Liver (tissue), 9 donors: ENCODE measurements around the gene ATP5F1B. TPM values are rescaled to one million over a fixed set of nuclear protein-coding genes. Genes with fewer than 3 reads are reported as not detected.

Experiments
- DNase-seq: peaks from one replicate; pipeline ENCODE4 v3.0.0-alpha.2; 2017; ENCODE audit warnings: low spot score
- H3K27ac ChIP-seq, 2 donors: one replicate each; pipeline ENCODE4 v1.7.0; 2013; ENCODE audit warnings: inconsistent platforms in 2 of 2, low read length in 2 of 2, control low read depth in 1 of 2, low read depth in 1 of 2, mild to moderate bottlenecking in 1 of 2
- H3K27me3 ChIP-seq, 4 donors: one replicate each; pipeline versions ENCODE4 v1.6.1 to v1.7.0; 2013; ENCODE audit warnings: low read length in 3 of 4, inconsistent platforms in 1 of 4, mild to moderate bottlenecking in 1 of 4, moderate library complexity in 1 of 4; ENCODE audit not compliant: control insufficient read depth in 4 of 4, insufficient read depth in 4 of 4
- H3K36me3 ChIP-seq, 4 donors: one replicate each; pipeline versions ENCODE4 v1.6.1 to v1.7.0; 2013; ENCODE audit warnings: low read length in 3 of 4, mild to moderate bottlenecking in 3 of 4, low read depth in 1 of 4, moderate library complexity in 1 of 4; ENCODE audit not compliant: control insufficient read depth in 4 of 4, insufficient read depth in 3 of 4
- H3K4me1 ChIP-seq, 4 donors: one replicate each; pipeline versions ENCODE4 v1.6.1 to v1.7.0; 2013; ENCODE audit warnings: low read length in 3 of 4, mild to moderate bottlenecking in 3 of 4, moderate library complexity in 1 of 4; ENCODE audit not compliant: control insufficient read depth in 4 of 4, insufficient read depth in 4 of 4
- H3K4me3 ChIP-seq, 3 donors: one replicate each; pipeline versions ENCODE4 v1.6.1 to v1.7.0; 2013; ENCODE audit warnings: low read length in 3 of 3, control low read depth in 1 of 3, low read depth in 1 of 3, mild to moderate bottlenecking in 1 of 3
- H3K9ac ChIP-seq, 2 donors: one replicate each; pipeline ENCODE4 v1.7.0; 2013; ENCODE audit warnings: low read length in 2 of 2, mild to moderate bottlenecking in 2 of 2, moderate library complexity in 2 of 2, control low read depth in 1 of 2, low read depth in 1 of 2
- H3K9me3 ChIP-seq, 4 donors: one replicate each; pipeline versions ENCODE4 v1.6.1 to v1.7.0; 2013; ENCODE audit warnings: low read length in 3 of 4; ENCODE audit not compliant: control insufficient read depth in 4 of 4
- EGR1 ChIP-seq, 2 donors: IDR thresholded peaks; 2 replicates each; pipeline ENCODE4 v1.6.1; 2016 to 2018; ENCODE audit warnings: antibody characterized with exemption in 2 of 2, low read depth in 2 of 2
- FOXA1 ChIP-seq: IDR thresholded peaks from 2 replicates; pipeline ENCODE4 v1.6.1; 2016; ENCODE audit warnings: antibody characterized with exemption
- FOXA2 ChIP-seq: IDR thresholded peaks from 2 replicates; pipeline ENCODE4 v1.6.1; 2016; ENCODE audit warnings: antibody characterized with exemption
- GABPA ChIP-seq, 2 donors: IDR thresholded peaks in 1 of 2; conservative IDR thresholded peaks in 1 of 2; 2 replicates each; pipeline ENCODE4 v1.6.1; 2016; ENCODE audit warnings: antibody characterized with exemption in 2 of 2, mild to moderate bottlenecking in 1 of 2, moderate library complexity in 1 of 2
- HNF4A ChIP-seq, 2 donors: conservative IDR thresholded peaks; 2 replicates each; pipeline ENCODE4 v1.6.1; 2016; ENCODE audit warnings: antibody characterized with exemption in 2 of 2, mild to moderate bottlenecking in 2 of 2
- HNF4G ChIP-seq: IDR thresholded peaks from 2 replicates; pipeline ENCODE4 v1.6.1; 2016; ENCODE audit warnings: antibody characterized with exemption
- JUND ChIP-seq, 2 donors: IDR thresholded peaks; 2 replicates each; pipeline ENCODE4 v1.6.1; 2016; ENCODE audit warnings: antibody characterized with exemption in 2 of 2
- NR2F2 ChIP-seq: IDR thresholded peaks from 2 replicates; pipeline ENCODE4 v1.6.1; 2016; ENCODE audit warnings: antibody characterized with exemption
- RAD21 ChIP-seq, 2 donors: IDR thresholded peaks; 2 replicates each; pipeline ENCODE4 v1.6.1; 2016; ENCODE audit warnings: antibody characterized with exemption in 2 of 2, mild to moderate bottlenecking in 2 of 2
- RXRA ChIP-seq, 2 donors: IDR thresholded peaks; 2 replicates each; pipeline ENCODE4 v1.6.1; 2017 to 2018; ENCODE audit warnings: antibody characterized with exemption in 2 of 2, mild to moderate bottlenecking in 1 of 2
- TAF1 ChIP-seq: conservative IDR thresholded peaks from 2 replicates; pipeline ENCODE4 v1.6.1; 2016; ENCODE audit warnings: antibody characterized with exemption, mild to moderate bottlenecking
- YY1 ChIP-seq: IDR thresholded peaks from 2 replicates; pipeline ENCODE4 v1.6.1; 2016; ENCODE audit warnings: antibody characterized with exemption, mild to moderate bottlenecking
- WGBS: extraction: QIAGEN DNeasy Blood & Tissue Kit; methylation state at CpG from one replicate; pipeline ENCODE4 v1.1.7; 2013; 5-methylcytosine and 5-hydroxymethylcytosine counted together
- polyA plus RNA-seq, 2 donors: library from polyadenylated mRNA; stranded (reverse) in 1 of 2; unstranded in 1 of 2; fragments of 200-250 nt in 1 of 2; fragments of >200 nt in 1 of 2; fragmentation: Nextera tagmentation in 1 of 2; extraction: Ambion mirVana in 1 of 2; gene quantifications; one replicate each; pipeline versions ENCODE4 v1.2.1 to v1.2.3, GENCODE V29; 2013 to 2015
- total RNA-seq, 2 donors: library from RNA; depleted of rRNA; stranded (reverse); fragments of >200 nt; gene quantifications; one replicate each; pipeline ENCODE4 v1.2.3, GENCODE V29; 2014
- TF ChIP-seq, protein P1 (sequence below): IDR thresholded peaks from 2 replicates; pipeline ENCODE4 v1.6.1; 2016; ENCODE audit warnings: antibody characterized with exemption
- TF ChIP-seq, protein P2 (sequence below): IDR thresholded peaks from 2 replicates; pipeline ENCODE4 v1.6.1; 2016; ENCODE audit warnings: antibody characterized with exemption
- TF ChIP-seq, protein P3 (sequence below): fragments of 150-350 bp; IDR thresholded peaks from 2 replicates; pipeline ENCODE4 v1.5.1; 2017; ENCODE audit warnings: improper control_type of control experiment, low read depth, low read length; ENCODE audit not compliant: missing input control
- TF ChIP-seq, protein P4 (sequence below): IDR thresholded peaks from 2 replicates; pipeline ENCODE4 v1.6.1; 2016; ENCODE audit warnings: antibody characterized with exemption, mild to moderate bottlenecking
- donor health status: healthy.
- donor health status: healthy.
- donor health status: healthy.
- donor health status: healthy.
- donor health status: healthy.

Gene ATP5F1B
- total and polyA plus RNA-seq, 4 donors = 273 to 569 (median 438) TPM

DNA sequence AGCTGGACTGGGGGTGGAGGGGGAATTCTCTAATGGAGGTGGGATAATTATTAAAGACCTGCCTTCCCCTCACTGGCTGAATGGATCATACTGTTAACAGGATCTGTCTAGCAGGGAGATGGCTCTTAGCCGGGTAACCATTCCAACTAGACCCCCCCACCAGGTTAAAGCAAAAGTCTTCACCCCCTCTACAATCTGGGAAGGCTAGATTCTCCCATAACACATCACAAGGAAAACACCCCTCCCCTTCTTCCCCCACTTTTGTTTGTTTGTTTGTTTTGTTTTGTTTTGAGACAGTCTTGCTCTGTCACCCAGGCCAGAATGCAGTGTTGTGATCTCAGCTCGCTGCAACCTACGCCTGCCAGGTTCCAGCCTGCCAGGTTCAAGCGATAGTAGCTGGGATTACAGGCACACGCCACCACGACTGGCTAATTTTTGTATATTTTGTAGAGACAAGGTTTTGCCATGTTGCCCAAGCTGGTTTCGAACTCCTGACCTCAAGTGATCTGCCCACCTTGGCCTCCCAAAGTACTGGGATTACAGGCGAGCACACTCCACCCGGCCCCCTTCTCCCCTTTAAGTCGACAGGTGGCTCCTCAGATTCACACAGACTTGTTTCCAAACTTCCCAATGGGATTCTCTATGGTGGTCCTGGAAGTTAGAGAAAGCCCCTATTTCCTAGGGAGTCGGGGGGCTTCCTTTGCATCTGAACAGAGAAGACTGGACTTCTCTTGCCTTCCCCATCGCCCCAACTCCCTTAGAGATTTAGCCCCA, 12.1 kb downstream of the ATP5F1B start:
- peaks cover 4 to 11% (median 6%) of the 10 kb centered on the region in 4 donors for H3K36me3 ChIP-seq
- no peaks in the 10 kb centered on the region for H3K27me3 ChIP-seq
- TF ChIP-seq RAD21 (IDR thresholded peaks at IDR 0.05) (no peak), NR2F2 (no peak), YY1 (no peak), FOXA2 (no peak), RXRA (IDR thresholded peaks at IDR 0.05) (no peak), JUND (IDR thresholded peaks at IDR 0.05) (no peak), EGR1 (IDR thresholded peaks at IDR 0.05; ENCODE audit: low read depth in 2 of 2) (no peak), TAF1 (no peak), GABPA (IDR thresholded peaks at IDR 0.05 in 1 of 2, conservative IDR thresholded peaks at IDR 0.05 in 1 of 2) (no peak), HNF4G (no peak)
- TF ChIP-seq, protein P1, sequence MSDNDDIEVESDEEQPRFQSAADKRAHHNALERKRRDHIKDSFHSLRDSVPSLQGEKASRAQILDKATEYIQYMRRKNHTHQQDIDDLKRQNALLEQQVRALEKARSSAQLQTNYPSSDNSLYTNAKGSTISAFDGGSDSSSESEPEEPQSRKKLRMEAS = no peak
- TF ChIP-seq, protein P2, sequence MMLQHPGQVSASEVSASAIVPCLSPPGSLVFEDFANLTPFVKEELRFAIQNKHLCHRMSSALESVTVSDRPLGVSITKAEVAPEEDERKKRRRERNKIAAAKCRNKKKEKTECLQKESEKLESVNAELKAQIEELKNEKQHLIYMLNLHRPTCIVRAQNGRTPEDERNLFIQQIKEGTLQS = no peak
- TF ChIP-seq, protein P3, sequence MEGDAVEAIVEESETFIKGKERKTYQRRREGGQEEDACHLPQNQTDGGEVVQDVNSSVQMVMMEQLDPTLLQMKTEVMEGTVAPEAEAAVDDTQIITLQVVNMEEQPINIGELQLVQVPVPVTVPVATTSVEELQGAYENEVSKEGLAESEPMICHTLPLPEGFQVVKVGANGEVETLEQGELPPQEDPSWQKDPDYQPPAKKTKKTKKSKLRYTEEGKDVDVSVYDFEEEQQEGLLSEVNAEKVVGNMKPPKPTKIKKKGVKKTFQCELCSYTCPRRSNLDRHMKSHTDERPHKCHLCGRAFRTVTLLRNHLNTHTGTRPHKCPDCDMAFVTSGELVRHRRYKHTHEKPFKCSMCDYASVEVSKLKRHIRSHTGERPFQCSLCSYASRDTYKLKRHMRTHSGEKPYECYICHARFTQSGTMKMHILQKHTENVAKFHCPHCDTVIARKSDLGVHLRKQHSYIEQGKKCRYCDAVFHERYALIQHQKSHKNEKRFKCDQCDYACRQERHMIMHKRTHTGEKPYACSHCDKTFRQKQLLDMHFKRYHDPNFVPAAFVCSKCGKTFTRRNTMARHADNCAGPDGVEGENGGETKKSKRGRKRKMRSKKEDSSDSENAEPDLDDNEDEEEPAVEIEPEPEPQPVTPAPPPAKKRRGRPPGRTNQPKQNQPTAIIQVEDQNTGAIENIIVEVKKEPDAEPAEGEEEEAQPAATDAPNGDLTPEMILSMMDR = no peak
- TF ChIP-seq, protein P4, sequence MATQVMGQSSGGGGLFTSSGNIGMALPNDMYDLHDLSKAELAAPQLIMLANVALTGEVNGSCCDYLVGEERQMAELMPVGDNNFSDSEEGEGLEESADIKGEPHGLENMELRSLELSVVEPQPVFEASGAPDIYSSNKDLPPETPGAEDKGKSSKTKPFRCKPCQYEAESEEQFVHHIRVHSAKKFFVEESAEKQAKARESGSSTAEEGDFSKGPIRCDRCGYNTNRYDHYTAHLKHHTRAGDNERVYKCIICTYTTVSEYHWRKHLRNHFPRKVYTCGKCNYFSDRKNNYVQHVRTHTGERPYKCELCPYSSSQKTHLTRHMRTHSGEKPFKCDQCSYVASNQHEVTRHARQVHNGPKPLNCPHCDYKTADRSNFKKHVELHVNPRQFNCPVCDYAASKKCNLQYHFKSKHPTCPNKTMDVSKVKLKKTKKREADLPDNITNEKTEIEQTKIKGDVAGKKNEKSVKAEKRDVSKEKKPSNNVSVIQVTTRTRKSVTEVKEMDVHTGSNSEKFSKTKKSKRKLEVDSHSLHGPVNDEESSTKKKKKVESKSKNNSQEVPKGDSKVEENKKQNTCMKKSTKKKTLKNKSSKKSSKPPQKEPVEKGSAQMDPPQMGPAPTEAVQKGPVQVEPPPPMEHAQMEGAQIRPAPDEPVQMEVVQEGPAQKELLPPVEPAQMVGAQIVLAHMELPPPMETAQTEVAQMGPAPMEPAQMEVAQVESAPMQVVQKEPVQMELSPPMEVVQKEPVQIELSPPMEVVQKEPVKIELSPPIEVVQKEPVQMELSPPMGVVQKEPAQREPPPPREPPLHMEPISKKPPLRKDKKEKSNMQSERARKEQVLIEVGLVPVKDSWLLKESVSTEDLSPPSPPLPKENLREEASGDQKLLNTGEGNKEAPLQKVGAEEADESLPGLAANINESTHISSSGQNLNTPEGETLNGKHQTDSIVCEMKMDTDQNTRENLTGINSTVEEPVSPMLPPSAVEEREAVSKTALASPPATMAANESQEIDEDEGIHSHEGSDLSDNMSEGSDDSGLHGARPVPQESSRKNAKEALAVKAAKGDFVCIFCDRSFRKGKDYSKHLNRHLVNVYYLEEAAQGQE = no peak
- DNase-seq = no peak
- H3K4me3 ChIP-seq = peak overlapping the region in 2 of 3 donors; percentile 80 to 81
- H3K9ac ChIP-seq = peak overlapping the region in 1 of 2 donors; percentile 63
- no peaks in the 10 kb centered on the region for H3K9me3 ChIP-seq
- H3K4me1 ChIP-seq = peaks cover 14 to 70% (median 62%) of the 10 kb centered on the region in 4 donors
- WGBS = 34% methylated on average over 12 of the region's 12 CpGs
- peak overlapping the region; percentile 86 to 92 for H3K27ac ChIP-seq

DNA sequence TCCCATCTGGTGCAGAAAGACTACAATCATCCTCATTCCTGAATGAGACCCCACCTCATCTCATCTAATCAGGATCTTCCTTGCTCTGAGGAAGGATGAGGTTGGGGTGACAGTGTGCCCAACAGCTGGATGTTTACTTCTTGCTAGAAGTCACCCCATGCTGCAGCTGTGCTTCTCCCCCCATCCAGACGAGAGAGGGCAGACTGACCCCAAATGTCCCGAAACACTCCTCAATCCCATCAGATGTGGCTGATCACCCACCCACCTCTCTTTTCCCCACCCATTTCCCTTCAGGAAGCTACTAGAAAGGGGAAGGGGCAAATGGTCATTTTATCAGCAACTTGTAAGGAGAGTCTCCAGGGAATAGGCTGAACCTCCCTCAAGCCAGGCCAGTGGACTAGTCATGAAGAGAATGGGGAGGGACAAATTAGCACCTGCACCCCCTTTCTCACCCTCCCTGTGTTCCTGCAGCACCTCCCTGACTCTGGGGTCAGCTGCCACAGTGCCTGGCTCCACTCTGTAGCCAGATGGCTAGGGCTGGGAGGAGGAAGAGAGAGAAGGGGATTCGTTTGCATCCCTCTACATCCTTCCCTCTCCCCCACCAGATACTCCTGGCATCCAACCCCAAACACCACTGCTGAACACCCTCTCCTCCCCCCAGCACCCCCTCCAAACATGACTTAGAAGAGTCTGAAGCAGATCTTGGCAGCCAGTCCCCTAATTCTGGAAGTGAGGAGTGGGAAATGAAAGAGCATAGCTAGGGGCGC, 12.9 kb downstream of the ATP5F1B start:
- H3K27ac ChIP-seq = peak overlapping the region; percentile 57 to 62
- 67% methylated on average over 4 of the region's 4 CpGs for WGBS
- no peak overlapping the region for H3K9ac ChIP-seq
- DNase-seq = no peak
- H3K36me3 ChIP-seq = peaks cover 0 to 5% (median 2%) of the 10 kb centered on the region in 4 donors
- no peaks in the 10 kb centered on the region for H3K27me3 ChIP-seq
- H3K9me3 ChIP-seq = no peaks in the 10 kb centered on the region
- H3K4me3 ChIP-seq = peak overlapping the region in 1 of 3 donors; percentile 9
- H3K4me1 ChIP-seq = peaks cover 14 to 77% (median 65%) of the 10 kb centered on the region in 4 donors
- TF ChIP-seq, protein P4 = no peak
- TF ChIP-seq HNF4G (no peak), RAD21 (IDR thresholded peaks at IDR 0.05) (no peak), YY1 (no peak), GABPA (IDR thresholded peaks at IDR 0.05 in 1 of 2, conservative IDR thresholded peaks at IDR 0.05 in 1 of 2) (no peak), HNF4A (conservative IDR thresholded peaks at IDR 0.05) (no peak), RXRA (IDR thresholded peaks at IDR 0.05) (no peak), FOXA1 (no peak)
- TF ChIP-seq, protein P1 = no peak
- TF ChIP-seq, protein P2 = no peak
